HG02571 (cell line): ENCODE results near the gene NMT2.

ENCODE experiments used
- ATAC-seq: cut with Tn5 transposase; IDR thresholded peaks from one replicate; pipeline ENCODE4 v1.9.1; 2021; ENCODE audit warnings: mild to moderate bottlenecking, moderate library complexity; ENCODE audit not compliant: unreplicated experiment

The NMT2 gene

DNA sequence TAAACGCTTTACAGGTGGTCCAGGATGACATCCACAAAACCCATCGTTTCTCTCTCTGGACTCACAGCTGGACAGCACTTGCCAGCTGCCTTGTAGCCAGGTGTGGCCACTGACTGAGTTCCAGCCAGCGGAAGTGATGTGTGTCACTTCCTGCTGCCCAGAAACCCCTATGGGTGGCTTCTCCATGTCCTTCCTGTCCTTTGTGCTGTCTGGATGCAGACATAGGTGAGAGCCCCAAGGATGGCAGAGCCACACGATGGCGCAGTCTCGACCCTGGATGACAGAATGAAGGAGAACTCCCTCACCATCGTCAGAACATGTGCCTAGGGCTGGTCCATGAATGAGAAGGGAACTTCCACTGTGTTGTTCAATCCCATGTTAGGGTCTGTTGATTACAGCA, 22.1 kb downstream of the NMT2 start:
- no peak for ATAC-seq

DNA sequence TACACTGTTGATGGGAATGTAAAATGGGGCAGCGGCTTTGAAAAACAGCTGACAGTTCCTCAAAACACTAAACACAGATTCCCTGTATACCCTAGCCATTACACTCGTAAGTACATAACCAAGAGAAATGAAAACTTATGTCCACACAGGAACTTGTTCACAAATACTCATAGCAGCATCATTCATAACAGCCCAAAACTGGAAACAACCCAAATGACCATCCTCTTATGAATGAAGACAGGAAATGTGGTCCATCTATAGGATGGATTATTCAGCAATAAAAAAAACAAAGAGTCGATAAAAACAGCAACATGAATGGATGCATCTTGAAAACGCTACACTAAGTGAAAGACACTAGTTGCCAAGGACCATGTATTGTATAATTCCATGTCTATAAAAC, 23.7 kb downstream of the NMT2 start:
- no peak for ATAC-seq

DNA sequence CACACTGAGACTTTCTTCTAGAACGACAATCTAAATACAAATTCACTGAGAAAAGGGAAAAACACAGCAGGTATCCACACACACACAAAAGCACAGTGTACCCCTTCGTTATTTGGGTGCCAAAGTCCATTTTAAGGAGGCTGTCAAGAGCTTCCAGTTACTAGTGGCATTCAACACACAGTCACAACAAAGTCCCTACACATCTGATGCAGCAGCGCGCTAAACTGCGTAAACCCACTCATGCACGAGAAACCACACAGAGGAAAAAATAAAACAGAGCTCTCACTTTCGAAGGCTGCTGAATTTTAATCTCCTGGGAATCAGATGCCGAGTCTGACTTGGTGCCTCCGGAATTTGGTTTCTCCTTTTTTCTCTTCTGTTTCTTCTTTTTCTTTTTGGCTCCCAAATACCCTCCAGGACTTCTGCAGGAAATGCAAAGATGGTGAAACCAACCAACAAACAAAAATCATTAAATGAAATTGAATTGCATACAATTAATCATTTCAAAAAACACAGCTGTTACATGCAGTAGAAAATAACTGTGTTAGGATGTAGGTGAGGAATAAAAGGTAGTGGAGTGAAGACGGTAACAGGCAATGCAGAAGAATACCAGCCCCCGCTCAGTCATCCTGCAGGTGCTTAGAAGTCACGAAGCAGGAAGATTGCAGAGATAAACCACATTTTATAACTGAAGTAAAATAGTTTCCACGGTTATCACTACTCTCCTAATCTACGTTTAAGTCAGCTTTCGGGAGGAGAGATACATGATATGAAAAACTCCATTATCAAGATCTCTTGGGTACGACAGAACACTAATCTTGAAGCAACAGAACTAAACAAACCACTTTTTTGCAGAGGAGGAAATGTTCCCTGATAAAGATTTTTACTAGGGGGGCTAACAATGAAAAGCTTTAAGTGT, 27.1 kb downstream of the NMT2 start:
- ATAC-seq, result peak; percentile 76

DNA sequence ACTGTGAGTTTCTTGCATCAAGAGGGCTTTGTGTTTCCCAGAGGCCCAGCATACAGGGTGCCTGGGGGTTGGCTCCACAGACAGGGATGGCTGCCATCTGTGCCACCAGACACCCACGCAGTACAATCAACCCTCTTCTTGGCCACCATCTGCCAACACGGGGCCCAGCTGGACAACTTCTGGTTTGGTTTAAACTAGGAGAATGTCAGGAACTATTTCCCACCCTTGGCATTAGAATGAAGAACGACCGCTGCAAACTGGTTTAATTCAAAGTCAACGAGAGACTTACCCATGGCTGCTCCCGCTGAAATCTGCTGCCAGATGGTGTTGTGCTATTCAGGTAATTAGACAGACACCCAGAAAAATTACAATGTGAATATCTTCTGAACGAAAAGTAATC, 27.8 kb downstream of the NMT2 start:
- ATAC-seq, result no peak

DNA sequence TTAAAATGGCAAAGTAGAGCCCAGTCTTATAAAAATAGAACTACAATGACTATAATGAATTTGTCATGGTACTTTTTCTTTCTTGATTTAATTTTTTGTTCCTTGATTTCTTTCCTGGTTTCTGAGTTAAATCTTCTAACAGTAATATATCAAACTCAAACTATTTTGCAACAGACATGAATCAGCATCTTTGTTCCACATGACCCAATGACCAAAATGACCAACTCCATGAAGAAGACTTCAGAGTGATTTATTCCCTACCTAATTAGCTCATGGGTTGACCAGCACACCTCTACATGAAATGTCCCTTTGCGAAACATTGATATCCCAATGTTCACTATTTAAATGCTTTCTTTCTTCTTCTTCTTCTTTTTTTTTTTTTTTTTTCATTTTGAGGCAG, 30.9 kb downstream of the NMT2 start:
- ATAC-seq, result no peak

DNA sequence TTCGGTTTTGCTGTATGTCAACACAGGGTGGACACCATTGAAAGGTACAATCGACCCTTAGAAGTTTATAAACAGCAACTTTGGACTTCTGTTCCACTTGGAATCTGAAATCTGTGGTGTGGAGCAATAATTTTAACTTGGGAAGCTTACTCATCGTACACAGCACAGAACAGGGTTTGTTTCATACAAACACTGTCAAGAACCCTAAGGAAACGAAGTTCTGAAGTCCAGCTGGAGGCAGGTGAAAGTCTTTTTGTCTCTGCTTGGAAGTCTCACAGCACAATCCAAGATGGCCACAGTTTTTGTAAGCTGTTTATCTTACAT, 31.5 kb downstream of the NMT2 start:
- no peak for ATAC-seq

DNA sequence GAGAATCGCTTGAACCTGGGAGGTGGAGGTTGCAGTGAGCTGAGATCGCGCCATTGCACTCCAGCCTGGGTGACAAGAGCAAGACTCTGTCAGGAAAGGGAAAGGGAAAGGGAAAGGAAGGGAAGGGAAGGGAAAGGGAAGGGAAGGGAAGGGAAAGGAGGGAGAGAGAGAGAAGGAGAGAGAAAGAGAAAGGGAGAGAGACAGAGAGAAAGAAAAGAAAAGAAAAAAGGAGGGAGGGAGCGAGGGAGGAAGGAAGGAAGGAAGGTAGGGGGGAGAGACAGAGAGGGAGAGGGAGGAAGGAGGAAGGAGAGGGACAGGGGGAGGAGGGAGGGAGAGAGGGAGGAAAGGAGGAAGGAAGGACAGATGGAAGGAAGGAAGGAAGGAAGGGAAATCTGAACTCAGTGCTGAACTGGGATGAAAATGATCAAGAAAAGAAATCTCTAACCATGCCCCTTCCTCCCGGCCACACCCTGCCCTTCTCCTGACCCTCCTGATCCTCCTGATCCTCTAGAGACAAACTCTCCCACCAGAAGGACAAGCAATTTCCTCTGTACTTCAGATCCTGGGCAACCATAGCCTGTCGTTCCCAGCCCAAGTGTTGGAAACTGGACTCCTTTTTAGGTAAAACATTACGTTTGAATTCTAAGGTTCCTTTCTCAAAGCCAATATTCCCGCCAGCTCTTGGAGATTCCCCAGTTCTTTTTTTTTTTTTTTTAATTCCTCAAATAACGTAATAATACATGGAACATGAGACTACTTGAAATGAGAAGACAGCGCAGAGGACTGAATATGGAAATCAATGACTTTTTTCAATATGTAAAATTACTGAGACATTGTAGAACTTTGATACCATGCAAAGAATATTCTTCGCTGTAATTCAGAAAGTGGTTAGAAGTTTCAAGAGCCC, 32.1 kb downstream of the NMT2 start:
- ATAC-seq, result no peak

DNA sequence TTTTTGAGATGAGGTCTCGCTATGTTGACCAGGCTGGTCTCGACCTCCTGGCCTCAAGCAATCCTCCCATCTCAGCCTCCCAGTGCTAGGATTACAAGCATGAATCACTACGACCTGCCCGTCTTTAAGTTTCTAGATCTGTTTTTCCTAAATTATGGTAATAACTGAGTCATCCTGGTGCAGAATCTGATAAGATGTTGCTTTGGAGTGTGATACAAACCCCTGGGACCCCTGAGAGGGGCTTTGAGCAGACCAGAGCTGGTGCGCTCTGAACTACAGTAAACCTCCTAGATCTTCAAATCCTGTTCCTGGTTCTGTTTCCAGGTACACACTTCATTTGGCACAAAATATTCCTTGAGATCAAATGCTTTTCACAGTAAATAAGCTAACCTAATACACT, 37.2 kb downstream of the NMT2 start:
- ATAC-seq, result no peak

DNA sequence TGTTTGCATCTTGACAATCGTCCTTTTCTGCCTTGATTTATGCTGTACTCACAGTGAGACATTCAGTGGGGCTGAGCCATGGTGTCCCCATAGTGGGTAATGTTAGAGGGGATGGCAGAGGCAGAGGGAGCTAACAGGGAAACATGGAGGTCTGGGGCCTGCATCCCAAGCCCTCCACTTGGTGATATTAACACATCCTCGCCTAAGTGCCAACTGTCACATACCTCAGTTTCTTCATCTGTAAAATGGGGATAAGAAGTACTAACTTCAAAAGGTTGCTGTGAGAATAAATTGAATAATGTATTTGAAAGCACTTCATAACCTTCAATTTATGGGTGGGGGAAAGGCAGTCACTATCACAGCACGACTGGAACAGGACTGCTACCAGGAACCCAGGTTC, 43.6 kb downstream of the NMT2 start:
- ATAC-seq, result no peak

DNA sequence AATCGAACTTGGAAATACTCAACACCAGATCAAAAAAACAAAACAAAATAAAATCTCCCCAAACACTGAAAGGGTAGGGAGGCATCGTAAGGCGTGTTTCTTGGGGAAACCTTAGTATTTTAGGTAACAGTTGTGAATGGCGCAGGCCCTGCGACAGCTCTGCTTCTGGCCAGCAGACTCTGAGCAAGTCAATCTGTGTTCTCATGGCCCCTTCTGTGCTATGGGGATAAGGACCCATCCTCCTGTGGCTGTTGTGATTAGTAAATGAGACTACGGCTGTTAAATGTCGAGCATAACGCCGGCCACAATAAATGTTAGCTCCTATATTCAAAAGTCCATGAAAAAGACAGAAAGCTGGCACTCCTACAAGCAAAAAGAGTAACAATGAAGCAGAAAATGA, 44.3 kb downstream of the NMT2 start:
- no peak for ATAC-seq

DNA sequence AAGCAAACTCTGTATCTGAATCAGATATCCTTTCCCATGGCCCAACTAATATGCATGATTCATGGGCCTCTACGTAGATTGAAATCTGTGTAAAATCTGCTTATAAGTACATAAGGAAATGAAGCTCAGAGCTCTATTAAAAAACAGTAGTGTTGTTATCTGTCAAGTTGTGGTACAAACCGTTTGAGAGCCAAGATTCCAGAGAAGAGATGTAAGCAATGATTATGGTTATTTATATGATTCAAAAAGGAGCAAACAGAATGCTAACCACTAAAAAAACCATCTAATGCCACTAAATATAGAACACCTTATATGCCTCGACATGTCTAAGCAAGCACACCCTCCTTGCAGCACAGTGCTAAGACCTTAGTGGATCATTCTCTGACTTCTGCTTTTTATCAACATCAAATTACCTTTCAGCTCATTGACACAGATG, 44.7 kb downstream of the NMT2 start:
- ATAC-seq, result no peak

DNA sequence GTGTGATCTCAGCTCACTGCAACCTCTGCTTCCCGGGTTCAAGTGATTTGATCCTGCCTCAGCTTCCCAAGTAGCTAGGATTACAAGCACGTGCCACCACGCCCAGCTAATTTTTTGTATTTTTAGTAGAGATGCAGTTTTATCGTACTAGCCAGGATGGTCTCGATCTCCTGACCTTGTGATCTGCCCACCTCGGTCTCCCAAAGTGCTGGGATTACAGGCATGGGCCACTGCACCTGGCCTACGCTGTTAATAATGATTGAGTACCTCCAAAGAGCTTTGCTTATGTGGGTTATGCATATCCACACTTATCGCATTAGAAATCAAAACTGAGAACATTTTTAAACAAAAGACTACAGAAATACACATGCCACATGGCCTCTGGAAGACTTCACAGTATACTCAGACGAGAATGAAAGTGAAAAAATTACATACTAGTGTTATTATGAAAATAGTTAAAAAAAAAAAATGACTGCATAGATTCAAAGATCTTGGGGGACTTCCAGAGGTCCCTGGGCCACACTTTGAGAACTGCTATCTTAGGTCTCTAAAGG, 45.9 kb downstream of the NMT2 start:
- ATAC-seq, result peak; percentile 95

DNA sequence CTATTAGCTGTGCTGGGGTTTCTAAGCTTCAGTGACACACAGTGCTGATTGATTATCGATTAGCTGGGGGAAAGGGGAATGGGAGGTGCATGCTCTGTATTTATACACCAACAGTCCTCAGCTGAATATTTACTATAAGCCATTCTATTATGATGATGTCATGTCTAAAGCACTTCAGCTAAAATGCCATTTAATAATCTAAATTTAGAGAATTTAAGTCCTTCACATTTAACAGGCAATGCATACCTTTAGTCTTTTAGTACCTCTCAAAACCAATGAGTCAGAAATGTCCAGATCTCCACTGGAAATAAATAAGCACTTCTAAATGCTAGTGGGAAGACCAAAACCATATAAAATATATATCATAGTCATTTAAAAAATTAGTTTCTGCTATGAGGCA, 46.8 kb downstream of the NMT2 start:
- no peak for ATAC-seq

DNA sequence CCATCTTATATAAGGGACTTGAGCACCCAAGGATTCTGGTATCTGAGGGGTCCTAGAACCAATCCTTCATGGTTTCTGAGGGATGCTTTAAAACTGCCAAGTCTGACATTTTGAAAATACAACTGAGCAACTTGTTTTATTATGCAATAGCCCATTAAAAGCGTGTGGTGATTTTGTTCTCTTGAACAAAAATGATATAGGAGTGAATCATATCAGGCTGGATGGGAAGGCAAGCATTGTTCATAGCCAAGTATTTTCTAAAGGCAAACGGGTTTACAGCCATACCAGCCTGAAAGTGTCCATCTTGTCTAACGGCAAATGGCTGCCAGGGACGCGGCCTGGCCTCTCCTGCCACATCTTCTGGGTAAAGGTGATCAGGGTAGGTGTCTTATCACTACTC, 48.0 kb downstream of the NMT2 start:
- no peak for ATAC-seq

DNA sequence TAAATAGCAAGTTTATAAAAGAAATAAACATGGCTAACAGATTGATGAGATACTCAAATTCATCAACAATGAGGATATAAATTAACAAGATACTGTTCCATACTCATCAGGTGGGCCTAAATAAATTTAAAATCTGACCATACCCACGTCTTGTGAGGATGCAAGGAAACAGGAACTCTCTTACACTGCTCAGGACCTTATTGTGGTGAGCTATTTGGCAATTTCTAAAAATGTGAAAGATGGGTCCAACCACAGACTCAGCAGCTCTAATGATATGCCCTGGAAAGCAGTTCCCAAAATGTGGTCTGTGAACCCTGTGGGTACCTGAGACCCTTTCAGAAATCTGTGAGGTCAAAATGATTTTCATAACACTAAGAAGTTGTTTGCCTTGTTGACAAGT, 49.9 kb downstream of the NMT2 start:
- no peak for ATAC-seq

DNA sequence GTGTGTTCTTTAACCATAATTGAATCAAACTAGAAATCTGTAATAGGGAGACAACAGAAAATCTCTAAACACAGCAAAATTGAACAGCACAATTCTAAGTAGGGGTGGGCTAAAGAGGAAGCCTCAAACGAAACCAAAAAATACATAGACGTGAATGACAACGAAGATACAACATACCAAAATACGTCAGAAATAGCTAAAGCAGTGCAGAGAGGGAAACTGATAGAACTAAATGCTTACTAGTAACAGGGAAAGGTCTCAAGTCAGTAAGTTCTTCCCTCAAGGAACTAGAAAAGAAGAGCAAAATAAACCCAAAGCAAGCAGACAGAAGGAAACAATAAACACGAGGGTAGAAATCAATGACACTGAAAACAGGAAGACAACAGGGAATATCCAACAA, 52.3 kb downstream of the NMT2 start:
- no peak for ATAC-seq

DNA sequence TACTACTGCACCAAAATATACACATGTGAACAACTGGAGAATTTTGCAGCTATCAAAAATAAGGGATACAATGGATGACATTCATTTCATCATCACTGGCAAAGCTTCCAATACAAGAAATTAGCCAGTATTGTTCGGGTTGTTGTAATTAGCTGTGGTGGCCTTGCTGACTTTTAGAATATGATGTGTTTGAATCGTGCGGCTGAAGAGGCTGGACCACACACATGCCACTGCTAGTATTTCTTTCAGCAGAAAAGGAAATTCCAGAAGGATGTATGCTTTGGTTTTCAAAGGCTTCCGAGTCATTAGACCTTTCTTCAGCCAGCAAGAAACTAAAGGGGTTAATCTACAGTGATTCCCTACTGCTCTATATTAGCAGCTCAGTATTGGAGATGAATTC, 54.7 kb downstream of the NMT2 start:
- ATAC-seq, result no peak

DNA sequence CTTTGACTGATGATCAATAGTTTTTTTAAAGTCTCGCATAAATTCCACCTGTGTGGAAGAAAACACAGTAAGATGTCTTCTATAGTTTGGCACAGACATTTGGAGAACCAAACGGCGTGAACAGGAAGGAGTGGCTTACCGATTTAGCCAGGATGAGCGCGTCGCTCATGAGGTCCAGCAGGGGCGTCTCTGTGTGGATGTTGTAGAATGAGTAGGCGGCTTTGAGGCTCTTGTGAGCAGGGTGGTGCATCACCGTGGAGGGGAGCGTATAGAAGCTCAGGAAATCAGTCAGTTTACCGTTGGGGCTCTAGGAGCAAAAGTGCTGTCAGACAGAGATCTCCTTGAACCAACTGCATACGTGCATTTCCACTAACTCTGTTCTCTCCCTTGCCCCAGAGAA, 55.8 kb downstream of the NMT2 start:
- no peak for ATAC-seq

DNA sequence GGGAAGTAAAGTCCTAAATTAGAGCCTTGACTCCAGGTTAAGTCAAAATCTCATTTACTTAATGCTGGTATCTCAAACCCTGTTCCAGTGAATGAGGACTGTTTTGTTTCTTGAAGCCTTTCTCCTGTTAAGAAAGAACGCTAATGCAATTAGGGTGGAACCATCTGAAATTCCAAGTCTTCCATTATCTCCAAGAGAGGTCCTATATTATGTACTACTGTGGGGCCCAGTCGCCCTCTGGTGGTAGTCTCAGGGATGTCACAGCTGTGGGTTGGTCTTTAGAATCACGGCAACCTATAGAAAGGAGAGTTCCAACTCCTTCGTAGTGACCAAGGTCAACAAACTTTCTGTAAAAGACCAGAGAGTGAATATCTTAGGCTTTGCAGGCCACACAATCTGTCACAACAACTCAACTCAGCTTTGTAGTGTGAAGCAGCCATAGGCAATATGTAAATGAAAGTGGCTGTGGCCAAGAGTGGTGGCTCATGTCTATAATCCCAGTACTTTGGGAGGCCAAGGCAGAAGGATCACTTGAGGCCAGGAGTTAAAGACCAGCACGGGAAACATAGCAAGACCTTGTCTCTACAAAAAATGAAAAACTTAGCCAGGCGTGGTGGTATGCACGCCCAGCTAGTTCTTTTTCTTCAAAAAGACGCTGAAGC, 62.0 kb downstream of the NMT2 start:
- no peak for ATAC-seq

DNA sequence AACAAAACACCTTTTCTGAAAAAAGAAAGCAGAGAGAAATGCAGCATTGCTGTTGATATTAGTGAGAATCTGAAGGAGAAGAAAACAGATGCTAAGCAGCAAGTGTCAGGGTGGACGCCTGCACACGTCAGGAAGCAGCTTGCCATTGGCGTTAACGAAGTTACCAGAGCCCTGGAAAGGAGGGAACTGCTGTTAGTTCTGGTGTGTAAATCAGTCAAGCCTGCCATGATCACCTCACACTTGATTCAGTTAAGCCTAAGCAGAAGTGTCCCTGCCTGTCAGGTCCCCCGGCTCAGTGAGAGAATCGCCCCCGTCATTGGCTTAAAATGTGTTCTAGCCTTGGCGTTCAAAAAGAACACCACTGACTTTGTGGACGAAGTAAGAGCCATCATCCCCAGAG, 65.0 kb downstream of the NMT2 start:
- ATAC-seq, result no peak

DNA sequence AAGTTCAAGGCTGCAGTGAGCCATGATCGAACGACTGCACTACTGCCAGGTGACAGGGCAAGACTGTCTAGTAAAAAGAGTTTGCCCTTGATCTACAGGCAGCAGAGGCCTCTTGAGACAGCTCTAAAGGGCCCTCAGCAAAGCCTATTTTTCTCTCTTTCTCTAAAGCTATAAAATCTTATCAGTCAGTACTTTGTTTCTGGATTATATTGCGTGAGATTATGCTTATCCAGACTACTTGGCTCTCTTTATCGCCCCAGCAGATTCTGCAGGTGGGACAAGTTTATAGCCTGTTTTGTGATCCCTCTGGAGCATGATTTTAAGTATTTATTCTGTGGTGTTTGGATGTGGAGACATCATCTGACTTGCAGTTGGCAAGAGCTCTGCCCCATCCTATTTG, 68.6 kb downstream of the NMT2 start:
- ATAC-seq, result no peak
